NT2/D1 (cell line): ENCODE results near the gene CHRNG.

ENCODE experiments used
- DNase-seq: peaks from one replicate; pipeline ENCODE4 v3.0.0-alpha.2; 2011; ENCODE audit warnings: low read depth, low spot score
- H3K27me3 ChIP-seq: 2 replicates; pipeline ENCODE4 v1.6.0; 2011; ENCODE audit warnings: mild to moderate bottlenecking; ENCODE audit not compliant: insufficient read length, insufficient read depth
- H3K36me3 ChIP-seq: 2 replicates; pipeline ENCODE4 v1.6.1; 2011; ENCODE audit warnings: mild to moderate bottlenecking, low read length, mixed read lengths; ENCODE audit not compliant: insufficient read depth, insufficient read length
- H3K4me1 ChIP-seq: 2 replicates; pipeline ENCODE4 v1.5.1; 2011; ENCODE audit not compliant: insufficient read depth, insufficient read length
- H3K4me3 ChIP-seq: 2 replicates; pipeline ENCODE4 v1.5.1; 2011; ENCODE audit warnings: low read depth; ENCODE audit not compliant: insufficient read length
- H3K9ac ChIP-seq: 2 replicates; pipeline ENCODE4 v1.6.0; 2011; ENCODE audit warnings: low read depth; ENCODE audit not compliant: insufficient read length
- H3K9me3 ChIP-seq: 2 replicates; pipeline ENCODE4 v1.5.1; 2011; ENCODE audit warnings: mild to moderate bottlenecking, low read length; ENCODE audit not compliant: insufficient read depth
- SUZ12 ChIP-seq: IDR thresholded peaks from 2 replicates; pipeline ENCODE4 v1.6.1; 2011; ENCODE audit not compliant: insufficient read length, insufficient read depth; ENCODE audit errors: extremely low read depth
- YY1 ChIP-seq: IDR thresholded peaks from 2 replicates; pipeline ENCODE4 v1.6.1; 2011; ENCODE audit not compliant: insufficient read length, insufficient read depth
- ZNF274 ChIP-seq: IDR thresholded peaks from 2 replicates; pipeline ENCODE4 v1.6.1; 2011; ENCODE audit warnings: mild to moderate bottlenecking, low read depth, low read length

Gene CHRNG

GRCh38 chr2:232525199-232525598, 14.3 kb upstream of the CHRNG start:
- Histone ChIP-seq H3K9me3 (no peaks in the 10 kb centered on the region), H3K9ac (no peak overlapping the region), H3K27me3 (peaks cover 64% of the 10 kb centered on the region), H3K4me1 (peaks cover 23% of the 10 kb centered on the region), H3K36me3 (no peaks in the 10 kb centered on the region), H3K4me3 (no peak overlapping the region)
- DNase-seq, result no peak
- TF ChIP-seq ZNF274, result no peak

DNA sequence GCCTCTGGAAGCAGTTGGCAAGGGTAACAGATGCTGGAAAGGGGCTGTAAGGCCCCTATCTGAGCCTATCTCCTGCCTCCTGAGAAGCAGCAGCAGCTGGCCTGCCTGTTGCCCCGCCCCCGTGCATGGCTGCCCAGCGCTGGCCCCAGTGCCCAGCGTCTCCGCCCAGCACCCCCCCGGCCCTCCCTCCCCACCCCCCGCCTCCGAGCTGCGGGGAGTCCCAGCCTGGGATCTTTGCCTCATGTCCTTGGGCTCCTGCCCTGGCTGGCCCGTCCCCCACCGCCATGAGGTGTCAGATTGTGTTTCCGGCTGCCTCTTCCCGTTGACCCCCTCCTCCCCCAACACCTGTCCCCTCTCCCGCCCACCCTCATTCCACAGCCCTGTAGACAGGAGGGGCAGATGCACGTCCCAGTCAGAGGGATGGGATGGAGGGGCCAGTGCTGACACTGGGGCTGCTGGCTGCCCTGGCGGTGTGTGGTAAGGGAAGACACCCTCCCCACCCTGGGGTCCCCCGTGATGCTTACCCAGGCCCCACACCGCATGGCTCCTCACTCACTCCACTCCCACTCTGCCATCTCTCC, 13.6 kb upstream of the CHRNG start, which contains the start of gene CHRND:
Gene CHRND, plus strand, starts transcription at position 370 of the 581 bp plus-strand sequence. Its CDS starts 56 bp downstream, at position 426.
- Histone ChIP-seq H3K9me3 (no peaks in the 10 kb centered on the region), H3K9ac (no peak within 1 kb of the TSS), H3K4me3 (no peak within 1 kb of the TSS), H3K27me3 (peaks cover 59% of the 10 kb centered on the region), H3K4me1 (peaks cover 19% of the 10 kb centered on the region), H3K36me3 (no peaks in the 10 kb centered on the region)
- TF ChIP-seq SUZ12 (no peak), YY1 (no peak)
- DNase-seq, result no peak

DNA sequence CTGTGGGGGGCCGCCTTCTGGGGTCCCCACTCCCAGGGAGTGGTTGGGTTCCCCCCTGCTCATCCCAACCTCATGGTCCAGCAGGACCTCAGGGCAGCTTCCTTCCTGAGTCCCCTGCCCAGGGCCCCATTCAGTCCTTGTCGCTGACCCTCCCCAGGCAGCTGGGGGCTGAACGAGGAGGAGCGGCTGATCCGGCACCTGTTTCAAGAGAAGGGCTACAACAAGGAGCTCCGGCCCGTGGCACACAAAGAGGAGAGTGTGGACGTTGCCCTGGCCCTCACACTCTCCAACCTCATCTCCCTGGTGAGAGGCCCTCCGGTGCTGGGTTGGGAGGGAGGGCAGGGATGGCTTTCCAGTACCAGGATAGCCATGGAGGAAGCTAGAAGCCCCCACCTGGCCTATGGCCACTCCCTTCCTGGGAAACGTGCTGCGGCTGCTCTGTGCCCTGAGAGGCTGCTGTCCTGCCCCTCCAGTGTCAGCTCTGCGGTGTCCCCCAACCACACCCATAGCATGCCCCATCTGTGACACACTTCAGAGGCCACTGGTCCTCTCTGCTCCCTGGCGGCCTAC, 13.0 kb upstream of the CHRNG start:
- H3K36me3 ChIP-seq, result no peaks in the 10 kb centered on the region
- H3K9me3 ChIP-seq, result no peaks in the 10 kb centered on the region
- peaks cover 53% of the 10 kb centered on the region for H3K27me3 ChIP-seq
- no peak overlapping the region for H3K4me3 ChIP-seq
- no peak for TF ChIP-seq ZNF274
- no peak for TF ChIP-seq SUZ12
- no peak for TF ChIP-seq YY1
- H3K4me1 ChIP-seq, result peaks cover 19% of the 10 kb centered on the region
- H3K9ac ChIP-seq, result no peak overlapping the region
- DNase-seq, result no peak

DNA sequence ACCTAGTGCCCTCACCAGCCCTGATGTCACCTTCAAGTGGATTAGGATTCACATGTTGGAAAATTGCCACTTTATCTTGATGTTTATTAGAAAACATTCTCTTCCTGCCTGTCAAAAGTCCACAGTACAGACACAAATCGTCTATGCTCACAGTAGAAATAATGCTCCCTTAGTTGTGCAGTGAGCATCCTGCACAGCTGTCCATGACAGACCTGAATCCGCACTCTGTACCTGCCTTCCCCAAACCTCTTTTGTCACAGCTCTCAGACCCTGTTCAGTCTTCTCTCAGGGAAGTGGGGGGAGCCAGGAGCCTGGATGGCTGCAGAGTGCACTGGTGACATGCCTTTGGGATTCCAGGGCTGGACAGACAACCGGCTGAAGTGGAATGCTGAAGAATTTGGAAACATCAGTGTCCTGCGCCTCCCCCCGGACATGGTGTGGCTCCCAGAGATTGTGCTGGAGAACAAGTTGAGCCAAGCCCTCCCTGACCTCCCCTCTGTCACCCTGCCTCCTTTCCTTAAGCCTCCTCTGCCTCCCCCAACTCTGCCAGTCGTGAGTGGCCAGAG, 11.5 kb upstream of the CHRNG start:
- Histone ChIP-seq H3K9me3 (no peaks in the 10 kb centered on the region), H3K36me3 (no peaks in the 10 kb centered on the region), H3K4me3 (no peak overlapping the region), H3K4me1 (peaks cover 14% of the 10 kb centered on the region), H3K9ac (no peak overlapping the region), H3K27me3 (peaks cover 38% of the 10 kb centered on the region)
- DNase-seq, result no peak
- TF ChIP-seq ZNF274 (no peak), SUZ12 (no peak), YY1 (no peak)

DNA sequence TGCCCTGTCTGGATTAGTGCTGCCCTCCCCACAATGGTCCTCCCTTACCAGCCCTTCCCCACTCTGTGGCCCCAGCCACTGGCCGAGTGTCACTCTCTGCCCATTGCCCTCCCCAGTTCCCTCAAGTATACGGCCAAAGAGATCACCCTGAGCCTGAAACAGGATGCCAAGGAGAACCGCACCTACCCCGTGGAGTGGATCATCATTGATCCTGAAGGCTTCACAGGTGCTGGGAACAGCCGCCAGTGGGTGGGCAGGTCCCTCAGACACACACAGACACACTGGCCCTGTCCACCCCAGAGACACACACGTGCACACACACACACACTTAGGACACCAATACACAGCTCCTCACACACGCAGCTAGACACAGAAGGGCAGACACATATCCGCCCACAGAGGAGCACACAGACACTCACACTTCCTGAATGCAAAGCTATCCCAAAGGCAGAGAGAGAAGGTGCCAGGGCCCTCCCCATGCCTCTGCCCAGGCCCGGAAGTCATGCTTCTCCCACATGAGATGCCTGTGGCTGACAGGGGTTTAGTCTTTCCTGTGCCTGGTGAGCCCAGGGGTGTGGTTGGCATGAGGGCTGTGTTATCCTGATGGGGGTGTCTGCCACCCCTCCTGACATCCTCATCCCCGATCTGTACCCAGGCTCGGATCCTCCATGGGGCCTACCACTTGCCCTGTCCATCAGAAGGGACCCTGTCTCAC, 10.6 kb upstream of the CHRNG start:
- Histone ChIP-seq H3K9ac (no peak overlapping the region), H3K4me1 (peaks cover 11% of the 10 kb centered on the region), H3K36me3 (no peaks in the 10 kb centered on the region), H3K4me3 (no peak overlapping the region), H3K27me3 (peaks cover 29% of the 10 kb centered on the region), H3K9me3 (no peaks in the 10 kb centered on the region)
- no peak for DNase-seq
- TF ChIP-seq SUZ12, result no peak
- TF ChIP-seq YY1, result no peak
- TF ChIP-seq ZNF274, result no peak

DNA sequence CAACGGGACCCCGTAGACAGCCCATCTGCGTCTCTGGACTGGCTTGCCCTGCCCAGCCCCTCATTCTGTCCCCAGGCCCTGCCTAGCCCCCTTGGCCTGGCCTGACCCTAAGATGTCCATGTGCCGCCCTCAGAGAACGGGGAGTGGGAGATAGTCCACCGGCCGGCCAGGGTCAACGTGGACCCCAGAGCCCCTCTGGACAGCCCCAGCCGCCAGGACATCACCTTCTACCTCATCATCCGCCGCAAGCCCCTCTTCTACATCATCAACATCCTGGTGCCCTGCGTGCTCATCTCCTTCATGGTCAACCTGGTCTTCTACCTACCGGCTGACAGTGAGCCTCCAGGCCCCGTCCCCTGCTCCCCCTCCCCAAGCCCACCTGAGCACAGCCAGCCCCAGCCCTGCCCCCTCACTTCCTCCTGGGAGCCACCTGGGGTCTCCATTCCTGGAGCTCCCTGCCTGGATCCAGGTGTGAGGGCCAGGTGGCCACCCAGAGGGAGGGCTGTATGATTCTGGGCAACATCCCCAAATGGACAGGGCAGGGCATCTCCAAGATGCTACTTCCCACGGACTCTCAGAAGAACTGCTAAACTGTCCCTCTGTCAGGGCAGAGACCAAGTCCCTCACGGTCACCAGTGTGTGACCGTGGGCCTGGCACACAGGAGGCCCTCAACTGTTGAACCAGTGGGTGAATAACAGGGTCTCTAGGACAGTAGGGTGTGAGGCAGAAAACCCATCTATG, 9.5 kb upstream of the CHRNG start:
- DNase-seq, result no peak
- Histone ChIP-seq H3K36me3 (no peaks in the 10 kb centered on the region), H3K4me1 (peaks cover 16% of the 10 kb centered on the region), H3K9ac (no peak overlapping the region), H3K27me3 (peaks cover 20% of the 10 kb centered on the region), H3K4me3 (no peak overlapping the region), H3K9me3 (no peaks in the 10 kb centered on the region)
- no peak for TF ChIP-seq SUZ12
- TF ChIP-seq YY1, result no peak
- TF ChIP-seq ZNF274, result no peak
